Keratinocyte (primary cell): ENCODE data around the gene PARD6B.

Experiments used
- EZH2 ChIP-seq: IDR thresholded peaks from one replicate; pipeline ENCODE4 v1.6.1; 2012; ENCODE audit warnings: inconsistent platforms, mild to moderate bottlenecking, low read length, moderate library complexity
- TF ChIP-seq, protein P1 (sequence below), 3 experiments: IDR thresholded peaks in 1 of 3; conservative IDR thresholded peaks in 1 of 3; optimal IDR thresholded peaks in 1 of 3; 2 replicates in 2 of 3; 3 replicates in 1 of 3; pipeline versions ENCODE3 to v1.5.1; 2011; ENCODE audit warnings: low read length in 3 of 3, mild to moderate bottlenecking in 3 of 3, moderate library complexity in 2 of 3, control low read depth in 1 of 3, inconsistent platforms in 1 of 3; ENCODE audit not compliant: insufficient read depth in 2 of 3; ENCODE audit errors: extremely low read depth in 1 of 3

GRCh38 chr20:50723672-50724071, 7.7 kb upstream of the PARD6B start:
- TF ChIP-seq, protein P1, sequence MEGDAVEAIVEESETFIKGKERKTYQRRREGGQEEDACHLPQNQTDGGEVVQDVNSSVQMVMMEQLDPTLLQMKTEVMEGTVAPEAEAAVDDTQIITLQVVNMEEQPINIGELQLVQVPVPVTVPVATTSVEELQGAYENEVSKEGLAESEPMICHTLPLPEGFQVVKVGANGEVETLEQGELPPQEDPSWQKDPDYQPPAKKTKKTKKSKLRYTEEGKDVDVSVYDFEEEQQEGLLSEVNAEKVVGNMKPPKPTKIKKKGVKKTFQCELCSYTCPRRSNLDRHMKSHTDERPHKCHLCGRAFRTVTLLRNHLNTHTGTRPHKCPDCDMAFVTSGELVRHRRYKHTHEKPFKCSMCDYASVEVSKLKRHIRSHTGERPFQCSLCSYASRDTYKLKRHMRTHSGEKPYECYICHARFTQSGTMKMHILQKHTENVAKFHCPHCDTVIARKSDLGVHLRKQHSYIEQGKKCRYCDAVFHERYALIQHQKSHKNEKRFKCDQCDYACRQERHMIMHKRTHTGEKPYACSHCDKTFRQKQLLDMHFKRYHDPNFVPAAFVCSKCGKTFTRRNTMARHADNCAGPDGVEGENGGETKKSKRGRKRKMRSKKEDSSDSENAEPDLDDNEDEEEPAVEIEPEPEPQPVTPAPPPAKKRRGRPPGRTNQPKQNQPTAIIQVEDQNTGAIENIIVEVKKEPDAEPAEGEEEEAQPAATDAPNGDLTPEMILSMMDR (optimal IDR thresholded peaks at IDR 0.05 in 1 of 3, IDR thresholded peaks at IDR 0.05 in 1 of 3, conservative IDR thresholded peaks at IDR 0.05 in 1 of 3; ENCODE audit: extremely low read depth in 1 of 3, insufficient read depth in 2 of 3, low read length in 3 of 3) = no peak
- no peak for TF ChIP-seq EZH2
